H9 (cell line): Measurements from ENCODE around the gene GRIK1. TPM values are rescaled to one million over a fixed set of nuclear protein-coding genes. Genes with fewer than 3 reads are reported as not detected.

Source experiments
- DNase-seq: peaks from one replicate; pipeline ENCODE4 v3.0.0-alpha.2; 2017
- H2AFZ ChIP-seq: one replicate; pipeline ENCODE4 v1.6.1; 2013; ENCODE audit warnings: mild to moderate bottlenecking, low read length, control low read depth, moderate library complexity
- H2AK5ac ChIP-seq: 2 replicates; pipeline ENCODE4 v1.6.1; 2013; ENCODE audit warnings: low read length, control low read depth, mixed read lengths; ENCODE audit not compliant: insufficient read length
- H2BK120ac ChIP-seq: one replicate; pipeline ENCODE4 v1.6.1; 2013; ENCODE audit warnings: low read depth, mild to moderate bottlenecking, low read length, control low read depth, inconsistent platforms; ENCODE audit not compliant: poor library complexity, severe bottlenecking
- H2BK12ac ChIP-seq: 2 replicates; pipeline ENCODE4 v1.6.1; 2013; ENCODE audit warnings: low read length, control low read depth, mixed read lengths, low read depth; ENCODE audit not compliant: insufficient read length
- H2BK15ac ChIP-seq: 2 replicates; pipeline ENCODE4 v1.6.1; 2013; ENCODE audit warnings: low read depth, low read length, control low read depth
- H2BK20ac ChIP-seq: one replicate; pipeline ENCODE4 v1.6.1; 2013; ENCODE audit warnings: low read depth, mild to moderate bottlenecking, low read length, control low read depth, inconsistent platforms; ENCODE audit not compliant: poor library complexity, severe bottlenecking
- H2BK5ac ChIP-seq: 2 replicates; pipeline ENCODE4 v1.6.1; 2013; ENCODE audit warnings: low read length, control low read depth, mixed read lengths; ENCODE audit not compliant: insufficient read length
- H3K14ac ChIP-seq: 2 replicates; pipeline ENCODE4 v1.6.1; 2013; ENCODE audit warnings: low read length, control low read depth; ENCODE audit not compliant: insufficient read depth
- H3K18ac ChIP-seq: 2 replicates; pipeline ENCODE4 v1.6.1; 2013; ENCODE audit warnings: low read depth, mild to moderate bottlenecking, mixed read lengths, low read length, control low read depth; ENCODE audit not compliant: insufficient read length
- H3K23ac ChIP-seq: 2 replicates; pipeline ENCODE4 v1.6.1; 2013; ENCODE audit warnings: low read length, control low read depth, mixed read lengths, low read depth; ENCODE audit not compliant: insufficient read length
- H3K23me2 ChIP-seq: 2 replicates; pipeline ENCODE4 v1.6.1; 2013; ENCODE audit warnings: low read depth, mild to moderate bottlenecking, mixed read lengths, low read length, control low read depth; ENCODE audit not compliant: insufficient read length, poor library complexity, severe bottlenecking
- H3K27ac ChIP-seq: 2 replicates; pipeline ENCODE4 v1.5.1; 2013; ENCODE audit warnings: low read length, control low read depth, mixed read lengths, low read depth; ENCODE audit not compliant: insufficient read length
- H3K27me3 ChIP-seq: 2 replicates; pipeline ENCODE4 v1.6.1; 2013; ENCODE audit warnings: low read length, control low read depth, inconsistent platforms; ENCODE audit not compliant: insufficient read depth
- H3K4ac ChIP-seq: 2 replicates; pipeline ENCODE4 v1.6.1; 2013; ENCODE audit warnings: low read depth, mild to moderate bottlenecking, control low read depth, inconsistent platforms, low read length, moderate library complexity
- H3K4me1 ChIP-seq: 2 replicates; pipeline ENCODE4 v1.6.1; 2013; ENCODE audit warnings: low read length, control low read depth, inconsistent platforms; ENCODE audit not compliant: insufficient read depth
- H3K4me2 ChIP-seq: 2 replicates; pipeline ENCODE4 v1.6.1; 2013; ENCODE audit warnings: low read length, control low read depth, mixed read lengths; ENCODE audit not compliant: insufficient read length, insufficient read depth
- H3K56ac ChIP-seq: 2 replicates; pipeline ENCODE4 v1.6.1; 2013; ENCODE audit warnings: low read depth, mild to moderate bottlenecking, mixed read lengths, low read length, control low read depth; ENCODE audit not compliant: insufficient read length
- H3K79me1 ChIP-seq: 2 replicates; pipeline ENCODE4 v1.6.1; 2013; ENCODE audit warnings: low read depth, mild to moderate bottlenecking, moderate library complexity, low read length, control low read depth, inconsistent platforms; ENCODE audit not compliant: insufficient read depth, poor library complexity, severe bottlenecking
- H3K79me2 ChIP-seq: 2 replicates; pipeline ENCODE4 v1.6.1; 2013; ENCODE audit warnings: low read length, control low read depth, inconsistent platforms; ENCODE audit not compliant: insufficient read depth
- H3K9ac ChIP-seq: 2 replicates; pipeline ENCODE4 v1.6.1; 2013; ENCODE audit warnings: low read length, control low read depth, mixed read lengths; ENCODE audit not compliant: insufficient read length; ENCODE audit errors: extremely low read depth
- H3K9me3 ChIP-seq: one replicate; pipeline ENCODE4 v1.6.1; 2013; ENCODE audit warnings: low read depth, low read length, inconsistent platforms; ENCODE audit not compliant: control insufficient read depth
- H3T11ph ChIP-seq: one replicate; pipeline ENCODE4 v1.6.1; 2013; ENCODE audit warnings: mild to moderate bottlenecking, low read length, control low read depth, inconsistent platforms
- H4K20me1 ChIP-seq: one replicate; pipeline ENCODE4 v1.6.1; 2013; ENCODE audit not compliant: control insufficient read depth, insufficient read length, insufficient read depth
- H4K5ac ChIP-seq: 2 replicates; pipeline ENCODE4 v1.6.1; 2013; ENCODE audit warnings: low read depth, mild to moderate bottlenecking, mixed read lengths, low read length, control low read depth; ENCODE audit not compliant: insufficient read length
- H4K8ac ChIP-seq: replicated peaks from 2 replicates; pipeline ENCODE4 v1.6.1; 2013; ENCODE audit warnings: low read length, control low read depth, mixed read lengths, low read depth; ENCODE audit not compliant: insufficient read length
- H4K91ac ChIP-seq: 2 replicates; pipeline ENCODE4 v1.6.1; 2013; ENCODE audit warnings: low read depth, mild to moderate bottlenecking, moderate library complexity, mixed read lengths, low read length, control low read depth; ENCODE audit not compliant: insufficient read length
- H3K27ac Mint-ChIP-seq, 3 experiments: 2 replicates in 2 of 3; 3 replicates in 1 of 3; pipeline ENCODE4 v1.8.0; 2020 to 2021; ENCODE audit warnings: mixed read lengths in 3 of 3, mild to moderate bottlenecking in 1 of 3, moderate library complexity in 1 of 3
- H3K27me3 Mint-ChIP-seq: 2 replicates; pipeline ENCODE4 v1.8.0; 2021; ENCODE audit warnings: low read depth, mild to moderate bottlenecking, moderate library complexity, mixed read lengths
- H3K36me3 Mint-ChIP-seq, 3 experiments: 2 replicates in 2 of 3; 3 replicates in 1 of 3; pipeline ENCODE4 v1.8.0; 2020 to 2021; ENCODE audit warnings: low read depth in 3 of 3, mixed read lengths in 3 of 3; ENCODE audit not compliant: insufficient read depth in 1 of 3
- H3K4me1 Mint-ChIP-seq, 2 experiments: 2 replicates each; pipeline ENCODE4 v1.8.0; 2020; ENCODE audit warnings: mixed read lengths in 2 of 2
- H3K4me3 Mint-ChIP-seq, 2 experiments: 2 replicates in 1 of 2; 3 replicates in 1 of 2; pipeline ENCODE4 v1.8.0; 2020 to 2021; ENCODE audit warnings: mild to moderate bottlenecking in 2 of 2, mixed read lengths in 2 of 2, moderate library complexity in 1 of 2
- H3K9me3 Mint-ChIP-seq, 2 experiments: 2 replicates in 1 of 2; 3 replicates in 1 of 2; pipeline ENCODE4 v1.8.0; 2020; ENCODE audit warnings: mild to moderate bottlenecking in 2 of 2, mixed read lengths in 2 of 2, moderate library complexity in 1 of 2
- CTCF ChIP-seq: fragments of 200-600 bp; sonication (generic); conservative IDR thresholded peaks from 3 replicates; pipeline ENCODE4 v1.8.0; 2021; ENCODE audit warnings: antibody characterized with exemption, mild to moderate bottlenecking
- WGBS: extraction: QIAGEN DNeasy Blood & Tissue Kit; methylation state at CpG from one replicate; pipeline ENCODE4 v1.1.7; 2013; ENCODE audit warnings: missing lambda C conversion rate, low lambda C conversion rate, mixed read lengths; ENCODE audit not compliant: insufficient read length; ENCODE audit errors: extremely low coverage; 5-methylcytosine and 5-hydroxymethylcytosine counted together
- total RNA-seq: library from RNA; stranded (reverse); gene quantifications from 2 replicates; pipeline ENCODE4 v1.2.1, GENCODE V29; 2021

GRIK1 gene
- total RNA-seq, 1 experiment from 2014 or later: not detected

- WGBS: no CpG with 5 or more reads among the region's 2 CpGs
- no peaks in the 10 kb centered on the region for H3K27me3 ChIP-seq
- H2BK5ac ChIP-seq: no peak overlapping the region
- H3K14ac ChIP-seq: no peak overlapping the region
- no peak overlapping the region for H3K27ac Mint-ChIP-seq
- H3K79me1 ChIP-seq: no peaks in the 10 kb centered on the region
- no peak overlapping the region for H2BK120ac ChIP-seq
- no peak overlapping the region for H2BK15ac ChIP-seq
- DNase-seq: no peak
- H3K9me3 Mint-ChIP-seq: no peaks in the 10 kb centered on the region; a peak in 2 of 5 replicates
- no peak overlapping the region for H3K56ac ChIP-seq
- no peak overlapping the region for H4K91ac ChIP-seq
- no peak overlapping the region for H2BK12ac ChIP-seq
- no peaks in the 10 kb centered on the region for H4K20me1 ChIP-seq
- H2AK5ac ChIP-seq: no peak overlapping the region
- peaks cover 0 to 2% (median 0%) of the 10 kb centered on the region in 3 experiments; a peak in 1 of 7 replicates for H3K36me3 Mint-ChIP-seq
- no peaks in the 10 kb centered on the region for H3K27me3 Mint-ChIP-seq
- H3K27ac ChIP-seq: no peak overlapping the region
- H3K23me2 ChIP-seq: no peaks in the 10 kb centered on the region
- no peak overlapping the region for H3K4me2 ChIP-seq
- no peaks in the 10 kb centered on the region for H3K4me1 ChIP-seq
- no peak overlapping the region for H3K4ac ChIP-seq
- H3K4me1 Mint-ChIP-seq: peaks cover 6 to 8% of the 10 kb centered on the region in 2 experiments
- H2BK20ac ChIP-seq: no peak overlapping the region
- H3K79me2 ChIP-seq: no peaks in the 10 kb centered on the region
- no peak overlapping the region for H3K4me3 Mint-ChIP-seq
- H3K23ac ChIP-seq: no peak overlapping the region
- H4K8ac ChIP-seq: no peak overlapping the region
- H3K18ac ChIP-seq: no peak overlapping the region
- H3K9ac ChIP-seq: no peak overlapping the region
- H3K9me3 ChIP-seq: no peaks in the 10 kb centered on the region
- no peak overlapping the region for H3T11ph ChIP-seq
- H4K5ac ChIP-seq: no peak overlapping the region
- no peak overlapping the region for H2AFZ ChIP-seq
- TF ChIP-seq CTCF: no peak
These were observed 270.4 kb downstream of the GRIK1 start for GRCh38 chr21:29669416-29669815.
